Measurements from ENCODE around the gene PIPOX.

The PIPOX gene

DNA sequence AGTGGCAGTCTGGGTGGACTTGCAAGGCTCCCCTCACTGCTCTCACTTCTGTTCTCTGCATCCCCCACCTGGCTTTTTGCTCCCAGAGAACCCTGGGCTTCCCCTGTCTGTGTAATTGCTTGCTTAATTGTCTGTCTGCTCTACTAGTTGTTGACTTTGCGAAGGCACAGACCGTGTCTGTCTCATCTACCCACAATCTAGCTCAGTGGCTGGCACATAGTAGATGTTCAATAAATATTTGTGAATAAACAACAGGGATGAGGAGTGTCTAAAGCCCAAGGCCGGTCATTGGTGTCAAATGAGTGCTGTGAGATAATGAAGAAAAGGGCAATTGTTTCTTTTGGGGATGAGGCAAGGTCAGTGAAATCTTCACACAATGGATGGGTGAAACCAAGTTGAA, 34.4 kb upstream of the PIPOX start:
- TF ChIP-seq CTCF (IDR thresholded peaks at IDR 0.05; ENCODE audit: low read depth, low read length, missing control alignments) = no peak
- DNase-seq (ENCODE audit: low read depth) = no peak

GRCh38 chr17:29010129-29010528, 32.8 kb upstream of the PIPOX start:
- H3K4me3 ChIP-seq (ENCODE audit: low read depth, low read length) = no peak overlapping the region
- no peak for TF ChIP-seq CTCF (IDR thresholded peaks at IDR 0.05; ENCODE audit: low read depth, low read length, missing control alignments)
- no peak for DNase-seq (ENCODE audit: low read depth)

More for the DNA sequence above, 34.4 kb upstream of the PIPOX start:
- no peak overlapping the region for H3K4me3 ChIP-seq (ENCODE audit: low read depth, low read length)

- no peak overlapping the region for H3K4me3 ChIP-seq (ENCODE audit: low read depth, low read length)
- no peak for TF ChIP-seq CTCF (IDR thresholded peaks at IDR 0.05; ENCODE audit: low read depth, low read length, missing control alignments)
- no peak for DNase-seq (ENCODE audit: low read depth)
Observed at GRCh38 chr17:29010586-29010985, 32.4 kb upstream of the PIPOX start.

- H3K4me3 ChIP-seq (ENCODE audit: low read depth, low read length) = no peak overlapping the region
- no peak for DNase-seq (ENCODE audit: low read depth)
- no peak for TF ChIP-seq CTCF (IDR thresholded peaks at IDR 0.05; ENCODE audit: low read depth, low read length, missing control alignments)
Observed at GRCh38 chr17:29012535-29012934, 30.4 kb upstream of the PIPOX start.

- H3K4me3 ChIP-seq (ENCODE audit: low read depth, low read length) = no peak overlapping the region
- no peak for TF ChIP-seq CTCF (IDR thresholded peaks at IDR 0.05; ENCODE audit: low read depth, low read length, missing control alignments)
- no peak for DNase-seq (ENCODE audit: low read depth)
Observed at GRCh38 chr17:29014716-29015115, 28.2 kb upstream of the PIPOX start.

GRCh38 chr17:29016345-29017210, 26.4 kb upstream of the PIPOX start:
- no peak for TF ChIP-seq CTCF (IDR thresholded peaks at IDR 0.05; ENCODE audit: low read depth, low read length, missing control alignments)
- H3K4me3 ChIP-seq (ENCODE audit: low read depth, low read length) = no peak overlapping the region
- DNase-seq (ENCODE audit: low read depth) = no peak

Measured in GM12864 (cell line).